H1 (cell line): ENCODE data around the gene OLIG2. TPM values are rescaled to one million over a fixed set of nuclear protein-coding genes. Genes with fewer than 3 reads are reported as not detected.

ENCODE experiments used
- CTCF ChIA-PET: fragments of 300-600 bp; sonication (Branson Sonifier 250); formaldehyde crosslinking; loops from one replicate; lab custom pipeline; 2021; ENCODE audit not compliant: partially characterized antibody; lab: Charles Lee
- POLR2A ChIA-PET: fragments of 300-600 bp; sonication (Branson Sonifier 250); formaldehyde crosslinking; loops from one replicate; lab custom pipeline; 2021; ENCODE audit warnings: inconsistent platforms; ENCODE audit not compliant: partially characterized antibody; lab: Charles Lee
- DNase-seq, 2 experiments: peaks; one replicate each; pipeline versions ENCODE4 v3.0.0 to v3.0.0-alpha.2; 2010 to 2022; ENCODE audit warnings: low spot score in 2 of 2, low read depth in 1 of 2, mixed read lengths in 1 of 2
- FAIRE-seq: peaks from 2 replicates; lab custom pipeline; 2011; peaks lifted over from hg19 to GRCh38; lab: Jason Lieb, UNC
- H2AFZ ChIP-seq: 2 replicates; pipeline ENCODE4 v1.8.1; 2012; ENCODE audit warnings: low read length, inconsistent platforms
- H2AK5ac ChIP-seq: 2 replicates; pipeline ENCODE4 v1.6.1; 2013; ENCODE audit warnings: low read depth, low read length
- H2BK120ac ChIP-seq: replicated peaks from 2 replicates; pipeline ENCODE3; 2013; ENCODE audit warnings: low read depth, low read length, inconsistent platforms
- H2BK12ac ChIP-seq: 2 replicates; pipeline ENCODE4 v1.6.1; 2013; ENCODE audit warnings: low read depth, low read length
- H2BK15ac ChIP-seq: 2 replicates; pipeline ENCODE4 v1.6.1; 2013; ENCODE audit warnings: low read length
- H2BK20ac ChIP-seq: 2 replicates; pipeline ENCODE4 v1.6.1; 2013; ENCODE audit warnings: low read length
- H2BK5ac ChIP-seq: 2 replicates; pipeline ENCODE4 v1.6.1; 2013; ENCODE audit warnings: low read depth, low read length
- H3K14ac ChIP-seq: 2 replicates; pipeline ENCODE4 v1.6.1; 2013; ENCODE audit warnings: inconsistent platforms; ENCODE audit not compliant: insufficient read length
- H3K18ac ChIP-seq: 2 replicates; pipeline ENCODE4 v1.6.1; 2013; ENCODE audit warnings: low read length; ENCODE audit errors: extremely low read depth
- H3K23ac ChIP-seq: 2 replicates; pipeline ENCODE4 v1.6.1; 2013; ENCODE audit warnings: inconsistent platforms; ENCODE audit not compliant: insufficient read length
- H3K23me2 ChIP-seq: 2 replicates; pipeline ENCODE4 v1.6.1; 2013; ENCODE audit warnings: low read depth, low read length
- H3K27ac ChIP-seq: 2 replicates; pipeline ENCODE4 v1.6.1; 2011; ENCODE audit warnings: low read depth, low read length, inconsistent platforms
- H3K27me3 ChIP-seq, 4 experiments: replicated peaks in 1 of 4; 1 replicate in 1 of 4; 2 replicates in 3 of 4; pipeline versions ENCODE4 v1.6.1 to v1.8.1; 2011 to 2013; ENCODE audit warnings: low read length in 3 of 4, mild to moderate bottlenecking in 3 of 4, inconsistent platforms in 2 of 4, mixed read lengths in 2 of 4, moderate library complexity in 1 of 4; ENCODE audit not compliant: control insufficient read depth in 3 of 4, insufficient read depth in 3 of 4; ENCODE audit errors: extremely low read depth in 1 of 4
- H3K36me3 ChIP-seq, 4 experiments: 2 replicates each; pipeline versions ENCODE4 v1.6.1 to v1.8.1; 2011 to 2013; ENCODE audit warnings: mild to moderate bottlenecking in 4 of 4, low read length in 3 of 4, moderate library complexity in 2 of 4, control low read depth in 1 of 4, inconsistent platforms in 1 of 4; ENCODE audit not compliant: insufficient read depth in 4 of 4, control insufficient read depth in 2 of 4
- H3K4ac ChIP-seq: replicated peaks from 2 replicates; pipeline ENCODE3; 2013; ENCODE audit warnings: low read length, low read depth, mixed read lengths, inconsistent platforms; ENCODE audit not compliant: insufficient read length
- H3K4me1 ChIP-seq, 4 experiments: replicated peaks in 1 of 4; 1 replicate in 1 of 4; 2 replicates in 3 of 4; pipeline versions ENCODE4 v1.6.1 to v1.8.1; 2011 to 2013; ENCODE audit warnings: low read length in 3 of 4, inconsistent platforms in 2 of 4, mixed read lengths in 1 of 4; ENCODE audit not compliant: insufficient read depth in 4 of 4, control insufficient read depth in 3 of 4
- H3K4me2 ChIP-seq, 2 experiments: 2 replicates each; pipeline versions ENCODE4 v1.6.1 to v1.8.1; 2011 to 2013; ENCODE audit warnings: low read depth in 2 of 2, low read length in 2 of 2, control low read depth in 1 of 2, inconsistent platforms in 1 of 2, mild to moderate bottlenecking in 1 of 2; ENCODE audit not compliant: insufficient read depth in 1 of 2
- H3K4me3 ChIP-seq, 4 experiments: fragments of 200-600, 300-600 bp in 1 of 4; sonication (generic), shearing (Covaris generic), sonication (Bioruptor Twin) in 1 of 4; 2 replicates each; pipeline versions ENCODE4 v1.5.1 to v1.8.1; 2011 to 2016; ENCODE audit warnings: low read length in 4 of 4, low read depth in 3 of 4, control low read depth in 2 of 4, inconsistent platforms in 2 of 4, mild to moderate bottlenecking in 2 of 4, mixed read lengths in 1 of 4, moderate library complexity in 1 of 4; ENCODE audit not compliant: insufficient read depth in 2 of 4; ENCODE audit errors: extremely low read depth in 1 of 4
- H3K56ac ChIP-seq: replicated peaks from 2 replicates; pipeline ENCODE3; 2013; ENCODE audit warnings: low read depth, mild to moderate bottlenecking, mixed read lengths, low read length, inconsistent platforms; ENCODE audit not compliant: insufficient read length
- H3K79me1 ChIP-seq: 2 replicates; pipeline ENCODE4 v1.6.1; 2013; ENCODE audit warnings: low read depth, low read length, control low read depth
- H3K79me2 ChIP-seq, 2 experiments: 2 replicates each; pipeline versions ENCODE4 v1.6.1 to v1.8.1; 2012 to 2013; ENCODE audit warnings: low read length in 2 of 2, mild to moderate bottlenecking in 2 of 2, inconsistent platforms in 1 of 2; ENCODE audit not compliant: insufficient read depth in 2 of 2, control insufficient read depth in 1 of 2
- H3K9ac ChIP-seq, 4 experiments: replicated peaks in 1 of 4; 1 replicate in 1 of 4; 2 replicates in 3 of 4; pipeline versions ENCODE4 v1.6.1 to v1.8.1; 2011 to 2013; ENCODE audit warnings: low read depth in 3 of 4, low read length in 3 of 4, control low read depth in 2 of 4, mild to moderate bottlenecking in 2 of 4, moderate library complexity in 2 of 4, inconsistent platforms in 1 of 4; ENCODE audit errors: extremely low read depth in 1 of 4
- H3K9me3 ChIP-seq, 2 experiments: 2 replicates each; pipeline versions ENCODE4 v1.6.1 to v1.8.1; 2012 to 2013; ENCODE audit warnings: mild to moderate bottlenecking in 2 of 2, moderate library complexity in 2 of 2, control low read depth in 1 of 2, inconsistent platforms in 1 of 2, low read depth in 1 of 2, low read length in 1 of 2, mixed read lengths in 1 of 2; ENCODE audit not compliant: insufficient read depth in 2 of 2
- H4K20me1 ChIP-seq, 2 experiments: replicated peaks in 1 of 2; 2 replicates each; pipeline versions ENCODE3 to v1.8.1; 2011 to 2013; ENCODE audit warnings: inconsistent platforms in 2 of 2, low read length in 2 of 2, mild to moderate bottlenecking in 1 of 2; ENCODE audit not compliant: insufficient read depth in 2 of 2, control insufficient read depth in 1 of 2
- H4K5ac ChIP-seq: 2 replicates; pipeline ENCODE4 v1.6.1; 2013; ENCODE audit warnings: low read length, low read depth, mixed read lengths, inconsistent platforms; ENCODE audit not compliant: insufficient read length
- H4K8ac ChIP-seq: 2 replicates; pipeline ENCODE4 v1.8.0; 2013; ENCODE audit warnings: mild to moderate bottlenecking, moderate library complexity, low read length, inconsistent platforms; ENCODE audit not compliant: insufficient read depth; ENCODE audit errors: extremely low read depth
- H4K91ac ChIP-seq: replicated peaks from 2 replicates; pipeline ENCODE3; 2013; ENCODE audit warnings: low read length, mixed read lengths, inconsistent platforms; ENCODE audit not compliant: insufficient read length
- CBX5 ChIP-seq: fragments of 300-800, 300-1000 bp; sonication (generic); IDR thresholded peaks from 2 replicates; pipeline ENCODE4 v1.7.1; 2016; ENCODE audit warnings: antibody characterized with exemption, low read length, low read depth
- EGR1 ChIP-seq: IDR thresholded peaks from 2 replicates; pipeline ENCODE4 v1.6.1; 2011; ENCODE audit warnings: low read depth, low read length, borderline replicate concordance
- RBBP5 ChIP-seq: IDR thresholded peaks from 2 replicates; pipeline ENCODE4 v1.7.1; 2012; ENCODE audit warnings: low read depth, mild to moderate bottlenecking, inconsistent platforms, low read length, moderate library complexity, borderline replicate concordance
- SAP30 ChIP-seq: fragments of 300-600 bp; sonication (generic); IDR thresholded peaks from 2 replicates; pipeline ENCODE4 v1.7.1; 2012; ENCODE audit warnings: low read length, moderate library complexity, mild to moderate bottlenecking, inconsistent platforms; ENCODE audit not compliant: insufficient read depth, insufficient replicate concordance
- SIX5 ChIP-seq: IDR thresholded peaks from 2 replicates; pipeline ENCODE4 v1.6.1; 2011; ENCODE audit warnings: mild to moderate bottlenecking, low read depth, low read length
- WGBS, 2 experiments: shearing (Covaris generic) in 1 of 2; methylation state at CpG; one replicate each; pipeline versions ENCODE4 v1.1.6 to v1.1.7; 2013 to 2015; ENCODE audit warnings: low lambda C conversion rate in 2 of 2, mixed read lengths in 2 of 2, inconsistent platforms in 1 of 2, low coverage in 1 of 2, missing lambda C conversion rate in 1 of 2; ENCODE audit not compliant: insufficient replicate concordance in 2 of 2, insufficient coverage in 1 of 2, insufficient read length in 1 of 2; ENCODE audit errors: extremely low coverage in 1 of 2, missing lambda C conversion rate in 1 of 2; 5-methylcytosine and 5-hydroxymethylcytosine counted together
- polyA plus RNA-seq, 7 experiments: library from polyadenylated mRNA; depleted of rRNA in 3 of 7; stranded (reverse) in 5 of 7; unstranded in 2 of 7; fragments of >200 nt in 5 of 7; fragments of 200-250 nt in 2 of 7; gene quantifications; 1 replicate in 5 of 7; 2 replicates in 1 of 7; 4 replicates in 1 of 7; pipeline versions ENCODE4 v1.2.1 to v1.2.3, GENCODE V29; 2011 to 2013; ENCODE audit warnings: missing spikeins in 2 of 7, mixed read lengths in 2 of 7
- total RNA-seq: library from RNA; stranded (reverse); fragmentation: NEBNext Ultra II Directional; extraction: Animal tissue kit (Norgen Biotek cat#: 25700); gene quantifications from 2 replicates; pipeline ENCODE4 v1.2.1, GENCODE V29; 2021

OLIG2 gene
- total and polyA plus RNA-seq, 2 of the 8 experiments (the other 6 are each of a cell fraction or from before 2014, with no cell fraction given), result 0.79 TPM; not detected in 1

GRCh38 chr21:33058957-33059356 lies 33.2 kb downstream of the OLIG2 start:
- no peak for FAIRE-seq
- no peak overlapping the region for H2BK5ac ChIP-seq
- no peak overlapping the region for H2BK20ac ChIP-seq
- no peak overlapping the region for H3K18ac ChIP-seq
- no peaks in the 10 kb centered on the region for H4K20me1 ChIP-seq
- no peak for DNase-seq
- no peak overlapping the region for H3K23ac ChIP-seq
- no peaks in the 10 kb centered on the region for H3K23me2 ChIP-seq
- H2AK5ac ChIP-seq, result no peak overlapping the region
- no peak overlapping the region for H2BK12ac ChIP-seq
- no peak overlapping the region for H3K14ac ChIP-seq
- no peak overlapping the region for H2BK120ac ChIP-seq
- no peaks in the 10 kb centered on the region for H3K79me1 ChIP-seq
- H2BK15ac ChIP-seq, result 0 out of 2 replicates have a peak overlapping the region, but pooled peaks have one; percentile 40
- peaks cover 0 to 16% (median 9%) of the 10 kb centered on the region in 4 experiments; a peak in 5 of 7 replicates for H3K27me3 ChIP-seq
- no peaks in the 10 kb centered on the region for H3K4me1 ChIP-seq
- H3K36me3 ChIP-seq, result no peaks in the 10 kb centered on the region
- no peak overlapping the region for H4K8ac ChIP-seq
- POLR2A ChIA-PET, result interaction anchor here (1.4 kb wide), 1 partner anchor 14 kb away, joined by 3 read pairs; no protein-coding TSS in a partner anchor
- no peak overlapping the region for H3K27ac ChIP-seq
- no peaks in the 10 kb centered on the region for H3K9me3 ChIP-seq
- CTCF ChIA-PET, result interaction anchor here (0.6 kb wide), 1 partner anchor 87 kb away, joined by 3 read pairs; no protein-coding TSS in a partner anchor
- no peak overlapping the region for H3K4me2 ChIP-seq
- WGBS, 2 experiments, result 90% methylated on average over 6 of the region's 6 CpGs; no CpG with 5 or more reads in 1 of the 2 experiments
- no peak overlapping the region for H2AFZ ChIP-seq
- no peak overlapping the region for H3K4me3 ChIP-seq
- no peak overlapping the region for H3K9ac ChIP-seq
- H3K79me2 ChIP-seq, result no peaks in the 10 kb centered on the region
- H3K4ac ChIP-seq, result no peak overlapping the region
- no peak overlapping the region for H4K5ac ChIP-seq
- H4K91ac ChIP-seq, result no peak overlapping the region
- H3K56ac ChIP-seq, result no peak overlapping the region
- TF ChIP-seq CBX5, result no peak
- no peak for TF ChIP-seq SAP30
- no peak for TF ChIP-seq RBBP5
- no peak for TF ChIP-seq SIX5
- TF ChIP-seq EGR1, result no peak
